ENCODE measurements around the gene KLHL40. TPM values are rescaled to one million over a fixed set of nuclear protein-coding genes. Genes with fewer than 3 reads are reported as not detected.

Gene KLHL40
- total RNA-seq, 4 donors from 2014 or later, result 0.27 TPM; not detected in 3

GRCh38 chr3:42693530-42693930 is 8.2 kb downstream of the KLHL40 start:
- no peaks in the 10 kb centered on the region for H3K4me1 ChIP-seq
- no peaks in the 10 kb centered on the region for H3K9me3 ChIP-seq
- no peak for TF ChIP-seq EP300 (IDR thresholded peaks at IDR 0.05; ENCODE audit: low read depth)
- no peak for TF ChIP-seq POLR2A (IDR thresholded peaks at IDR 0.05)
- no peak for TF ChIP-seq POLR2AphosphoS5 (IDR thresholded peaks at IDR 0.05)
- no peak for TF ChIP-seq CTCF (IDR thresholded peaks at IDR 0.05)
- no peak for DNase-seq
- H3K4me3 ChIP-seq, result no peak overlapping the region
- in situ Hi-C loops (cut with MboI; ENCODE audit: low pct_ligation_motif_present in 1 of 4, low pct_unique_long_range_greater_than_20kb in 1 of 4, low sequenced_read_pairs in 3 of 4), result no loop called here
- no peak overlapping the region for H3K27ac ChIP-seq
- no peaks in the 10 kb centered on the region for H3K27me3 ChIP-seq
- H3K36me3 ChIP-seq, result no peaks in the 10 kb centered on the region
- 70% methylated on average over 4 of the region's 4 CpGs; no CpG with 5 or more reads in 1 of the 2 donors for WGBS, 2 donors (ENCODE audit: low coverage in 1 of 2)
- intact Hi-C loops (cut with DNase I; ENCODE audit: low total_unique reads), result no loop called here

- intact Hi-C loops (cut with DNase I; ENCODE audit: low total_unique reads) (no loop called here), in situ Hi-C loops (cut with MboI; ENCODE audit: low pct_ligation_motif_present in 1 of 4, low pct_unique_long_range_greater_than_20kb in 1 of 4, low sequenced_read_pairs in 3 of 4) (no loop called here)
- H3K9me3 ChIP-seq, result no peaks in the 10 kb centered on the region
- H3K27me3 ChIP-seq, result no peaks in the 10 kb centered on the region
- DNase-seq, result no peak
- H3K27ac ChIP-seq, result no peak overlapping the region
- TF ChIP-seq POLR2A (IDR thresholded peaks at IDR 0.05) (no peak), EP300 (IDR thresholded peaks at IDR 0.05; ENCODE audit: low read depth) (no peak), POLR2AphosphoS5 (IDR thresholded peaks at IDR 0.05) (no peak), CTCF (IDR thresholded peaks at IDR 0.05) (no peak)
- H3K36me3 ChIP-seq, result no peaks in the 10 kb centered on the region
- H3K4me3 ChIP-seq, result no peak overlapping the region
- H3K4me1 ChIP-seq, result no peaks in the 10 kb centered on the region
Measured at GRCh38 chr3:42694366-42694765, 9.0 kb downstream of the KLHL40 start.

DNA sequence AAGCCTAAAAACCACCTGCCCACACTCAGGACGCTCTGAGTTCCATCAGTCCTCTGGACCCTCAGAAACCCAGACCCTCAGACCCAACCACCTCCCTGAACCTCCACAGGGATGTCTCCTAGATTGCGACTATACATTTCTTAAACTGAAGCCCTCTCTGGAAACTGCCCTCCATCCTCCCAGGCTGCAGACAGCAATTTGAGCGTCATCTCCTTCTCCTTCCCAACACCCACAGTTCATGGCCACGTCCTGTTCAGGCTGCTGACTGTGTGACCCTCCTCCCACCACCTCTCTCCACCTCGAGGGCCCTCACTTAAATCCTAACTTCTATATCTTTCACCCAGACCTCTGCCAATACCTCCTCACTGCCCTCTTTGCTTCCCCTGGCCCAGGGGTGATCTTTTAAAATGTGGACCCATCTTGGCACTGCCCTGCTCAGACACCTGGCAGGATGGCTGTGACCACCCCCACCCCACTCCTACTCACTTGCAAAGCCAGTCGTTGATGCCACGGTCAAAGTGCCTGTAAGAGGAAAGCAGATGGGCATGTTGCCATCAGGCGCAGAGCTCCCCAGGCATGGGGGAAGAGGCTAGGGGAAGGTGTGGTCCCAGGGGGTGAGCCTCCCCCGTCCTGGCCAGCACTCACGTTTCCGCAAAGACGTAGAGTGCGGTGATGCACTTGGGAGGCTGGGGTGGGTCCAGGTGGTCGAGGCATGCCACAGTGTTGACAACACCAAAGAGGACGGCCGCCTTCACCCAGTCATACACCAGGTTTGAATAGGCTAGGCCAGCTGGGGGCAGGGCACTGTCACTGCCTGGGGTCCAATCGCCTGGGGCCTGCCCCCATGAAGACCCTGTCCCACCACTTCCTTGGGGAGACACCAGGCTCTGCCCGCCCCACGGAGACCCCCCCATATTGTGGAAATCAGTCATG is 11.3 kb downstream of the KLHL40 start:
- H3K9me3 ChIP-seq, result no peaks in the 10 kb centered on the region
- H3K36me3 ChIP-seq, result no peaks in the 10 kb centered on the region
- intact Hi-C loops (cut with DNase I; ENCODE audit: low total_unique reads), result no loop called here
- H3K4me1 ChIP-seq, result no peaks in the 10 kb centered on the region
- no peak for DNase-seq
- H3K4me3 ChIP-seq, result no peak overlapping the region
- in situ Hi-C loops (cut with MboI; ENCODE audit: low pct_ligation_motif_present in 1 of 4, low pct_unique_long_range_greater_than_20kb in 1 of 4, low sequenced_read_pairs in 3 of 4), result no loop called here
- TF ChIP-seq EP300 (IDR thresholded peaks at IDR 0.05; ENCODE audit: low read depth) (no peak), POLR2AphosphoS5 (IDR thresholded peaks at IDR 0.05) (no peak), POLR2A (IDR thresholded peaks at IDR 0.05) (no peak), CTCF (IDR thresholded peaks at IDR 0.05) (no peak)
- 54 to 75% methylated on average over 3 to 19 of the region's 19 CpGs for WGBS, 2 donors (ENCODE audit: low coverage in 1 of 2)
- no peaks in the 10 kb centered on the region for H3K27me3 ChIP-seq
- H3K27ac ChIP-seq, result no peak overlapping the region

DNA sequence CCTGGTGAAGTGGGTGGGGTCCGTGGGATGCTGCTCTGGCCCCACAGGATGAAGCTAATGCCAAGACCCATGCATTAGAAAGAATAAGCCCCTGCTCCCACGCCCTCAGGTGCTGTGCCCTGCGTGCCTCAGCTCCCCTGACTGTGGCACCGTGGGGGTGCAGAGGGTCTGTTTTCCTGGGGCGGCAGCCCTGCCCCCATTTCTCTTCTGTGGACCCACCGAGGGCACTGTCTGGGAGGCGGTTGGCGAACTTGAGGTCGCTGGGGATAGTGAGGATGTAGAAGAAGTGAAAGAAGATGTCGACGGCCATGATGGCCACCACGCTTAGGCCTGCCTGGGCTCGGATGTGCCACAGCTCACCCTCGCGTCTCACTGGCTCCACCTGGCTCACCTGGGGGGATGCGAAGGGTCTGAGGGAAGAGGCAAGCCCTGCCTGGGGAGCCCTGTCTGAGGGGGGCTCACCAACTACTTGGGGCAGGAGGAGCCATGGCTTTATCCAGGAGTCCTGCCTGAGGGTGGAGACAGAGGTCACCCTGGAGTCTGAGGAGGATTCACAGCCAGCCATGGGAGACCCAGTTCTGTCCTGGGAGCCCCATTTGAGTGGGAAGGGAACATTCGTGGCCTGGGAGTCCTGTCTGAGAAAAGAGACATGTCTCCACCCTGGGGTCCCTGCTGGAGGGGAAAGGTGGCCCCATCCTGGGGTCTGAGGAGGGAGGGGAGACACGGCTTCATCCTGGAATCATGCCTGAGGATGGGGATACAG is 12.1 kb downstream of the KLHL40 start:
- 87 to 100% methylated on average over 2 to 18 of the region's 18 CpGs for WGBS, 2 donors (ENCODE audit: low coverage in 1 of 2)
- Histone ChIP-seq H3K9me3 (no peaks in the 10 kb centered on the region), H3K36me3 (no peaks in the 10 kb centered on the region), H3K27me3 (no peaks in the 10 kb centered on the region), H3K27ac (no peak overlapping the region), H3K4me3 (no peak overlapping the region), H3K4me1 (no peaks in the 10 kb centered on the region)
- DNase-seq, result no peak
- TF ChIP-seq POLR2AphosphoS5 (IDR thresholded peaks at IDR 0.05), result no peak
- TF ChIP-seq EP300 (IDR thresholded peaks at IDR 0.05; ENCODE audit: low read depth), result no peak
- no peak for TF ChIP-seq CTCF (IDR thresholded peaks at IDR 0.05)
- TF ChIP-seq POLR2A (IDR thresholded peaks at IDR 0.05), result no peak
- intact Hi-C loops (cut with DNase I; ENCODE audit: low total_unique reads), result no loop called here
- in situ Hi-C loops (cut with MboI; ENCODE audit: low pct_ligation_motif_present in 1 of 4, low pct_unique_long_range_greater_than_20kb in 1 of 4, low sequenced_read_pairs in 3 of 4), result no loop called here
